H1 (cell line): Measurements from ENCODE around the gene MMP15. TPM values are rescaled to one million over a fixed set of nuclear protein-coding genes. Genes with fewer than 3 reads are reported as not detected.

Experiments
- BRCA1 ChIP-seq: IDR thresholded peaks from 2 replicates; pipeline ENCODE4 v1.6.1; 2012; ENCODE audit warnings: low read depth, low read length, improper control_type of control experiment
- CBX5 ChIP-seq: fragments of 300-800, 300-1000 bp; sonication (generic); IDR thresholded peaks from 2 replicates; pipeline ENCODE4 v1.7.1; 2016; ENCODE audit warnings: antibody characterized with exemption, low read length, low read depth
- CBX8 ChIP-seq: fragments of 300-800, 300-1000 bp; sonication (generic); IDR thresholded peaks from 2 replicates; pipeline ENCODE4 v1.7.1; 2016; ENCODE audit warnings: low read depth, low read length, borderline replicate concordance
- CREB1 ChIP-seq: IDR thresholded peaks from 2 replicates; pipeline ENCODE4 v1.6.1; 2012; ENCODE audit warnings: inconsistent platforms
- E2F6 ChIP-seq: IDR thresholded peaks from 2 replicates; pipeline ENCODE4 v1.6.1; 2012; ENCODE audit warnings: inconsistent platforms
- KDM1A ChIP-seq: fragments of 200-600, 300-600 bp; sonication (generic); IDR thresholded peaks from 2 replicates; pipeline ENCODE4 v1.7.1; 2016; ENCODE audit warnings: mild to moderate bottlenecking, low read length, borderline replicate concordance
- MAFK ChIP-seq: IDR thresholded peaks from 2 replicates; pipeline ENCODE4 v1.6.1; 2012; ENCODE audit warnings: low read depth, mild to moderate bottlenecking, improper control_type of control experiment, low read length
- SIRT6 ChIP-seq: IDR thresholded peaks from one replicate; pipeline ENCODE4 v1.7.1; 2012; ENCODE audit warnings: low read length, inconsistent platforms
- SP1 ChIP-seq: IDR thresholded peaks from 2 replicates; pipeline ENCODE4 v1.6.1; 2011; ENCODE audit warnings: low read depth, low read length
- SUZ12 ChIP-seq: fragments of 200-600 bp; sonication (generic); IDR thresholded peaks from 2 replicates; pipeline ENCODE4 v1.6.1; 2012; ENCODE audit warnings: mild to moderate bottlenecking, inconsistent platforms, low read length, moderate library complexity, mixed read lengths
- polyA plus RNA-seq, 7 experiments: library from polyadenylated mRNA; depleted of rRNA in 3 of 7; stranded (reverse) in 5 of 7; unstranded in 2 of 7; fragments of >200 nt in 5 of 7; fragments of 200-250 nt in 2 of 7; gene quantifications; 1 replicate in 5 of 7; 2 replicates in 1 of 7; 4 replicates in 1 of 7; pipeline versions ENCODE4 v1.2.1 to v1.2.3, GENCODE V29; 2011 to 2013; ENCODE audit warnings: missing spikeins in 2 of 7, mixed read lengths in 2 of 7
- total RNA-seq: library from RNA; stranded (reverse); fragmentation: NEBNext Ultra II Directional; extraction: Animal tissue kit (Norgen Biotek cat#: 25700); gene quantifications from 2 replicates; pipeline ENCODE4 v1.2.1, GENCODE V29; 2021

MMP15 gene
- total and polyA plus RNA-seq, 2 of the 8 experiments (the other 6 are each of a cell fraction or from before 2014, with no cell fraction given): 38.5 to 42.2 TPM

GRCh38 chr16:57984443-57985203 is 40.9 kb upstream of the MMP15 start (continued):
- peak; percentile 32; the same call in 1 of the 2 replicates for TF ChIP-seq SUZ12
- TF ChIP-seq BRCA1: no peak
- TF ChIP-seq MAFK: no peak
- TF ChIP-seq CBX5: no peak
- TF ChIP-seq SP1: peak; percentile 35; the same call in 1 of the 2 replicates
- no peak for TF ChIP-seq CREB1
- peak; percentile 80 for TF ChIP-seq E2F6
- no peak for TF ChIP-seq SIRT6
- TF ChIP-seq KDM1A: no peak
- TF ChIP-seq CBX8: no peak
